Astrocyte (in vitro differentiated cells and primary cell): ENCODE results near the gene RABEP1. TPM values are rescaled to one million over a fixed set of nuclear protein-coding genes. Genes with fewer than 3 reads are reported as not detected.

Source experiments
- DNase-seq: peaks from one replicate; pipeline ENCODE4 v3.0.0-alpha.2; 2010; ENCODE audit warnings: low read depth
- FAIRE-seq: peaks from 2 replicates; lab custom pipeline; 2011; peaks lifted over from hg19 to GRCh38; lab: Jason Lieb, UNC
- H2AFZ ChIP-seq: 2 replicates; pipeline ENCODE4 v1.6.0; 2012; ENCODE audit warnings: low read depth, low read length, inconsistent platforms
- H3K27ac ChIP-seq: 2 replicates; pipeline ENCODE4 v1.5.1; 2011; ENCODE audit warnings: low read depth, low read length, inconsistent platforms
- H3K27me3 ChIP-seq: 2 replicates; pipeline ENCODE4 v1.6.0; 2011; ENCODE audit warnings: low read length, inconsistent platforms; ENCODE audit not compliant: insufficient read depth
- H3K36me3 ChIP-seq: 2 replicates; pipeline ENCODE4 v1.5.1; 2011; ENCODE audit warnings: low read length, inconsistent platforms; ENCODE audit not compliant: insufficient read depth
- H3K4me1 ChIP-seq: 2 replicates; pipeline ENCODE4 v1.5.1; 2011; ENCODE audit warnings: low read length, inconsistent platforms; ENCODE audit not compliant: insufficient read depth
- H3K4me2 ChIP-seq: 2 replicates; pipeline ENCODE4 v1.6.0; 2012; ENCODE audit warnings: low read length, inconsistent platforms
- H3K4me3 ChIP-seq: 2 replicates; pipeline ENCODE4 v1.5.1; 2011; ENCODE audit warnings: low read depth, mild to moderate bottlenecking, low read length, inconsistent platforms; ENCODE audit not compliant: insufficient read depth
- H3K79me2 ChIP-seq: 2 replicates; pipeline ENCODE4 v1.6.0; 2012; ENCODE audit warnings: mild to moderate bottlenecking, low read length, inconsistent platforms; ENCODE audit not compliant: insufficient read depth
- H3K9ac ChIP-seq: 2 replicates; pipeline ENCODE4 v1.6.0; 2012; ENCODE audit warnings: mild to moderate bottlenecking, low read length, inconsistent platforms
- H3K9me3 ChIP-seq: 2 replicates; pipeline ENCODE4 v1.5.1; 2012; ENCODE audit warnings: low read depth, mild to moderate bottlenecking, low read length, inconsistent platforms; ENCODE audit not compliant: insufficient read depth
- H4K20me1 ChIP-seq: 2 replicates; pipeline ENCODE4 v1.6.0; 2012; ENCODE audit warnings: low read length, inconsistent platforms; ENCODE audit not compliant: insufficient read depth
- H3K27ac Mint-ChIP-seq: one replicate; pipeline ENCODE4 v1.8.0; 2021; ENCODE audit warnings: mild to moderate bottlenecking, mixed read lengths; ENCODE audit not compliant: unreplicated experiment
- H3K27me3 Mint-ChIP-seq: one replicate; pipeline ENCODE4 v1.8.0; 2021; ENCODE audit warnings: low read depth, mixed read lengths; ENCODE audit not compliant: unreplicated experiment
- H3K36me3 Mint-ChIP-seq: one replicate; pipeline ENCODE4 v1.8.0; 2021; ENCODE audit warnings: low read depth, mixed read lengths; ENCODE audit not compliant: unreplicated experiment
- H3K4me1 Mint-ChIP-seq: one replicate; pipeline ENCODE4 v1.8.0; 2021; ENCODE audit warnings: low read depth, mixed read lengths; ENCODE audit not compliant: unreplicated experiment
- H3K4me3 Mint-ChIP-seq: one replicate; pipeline ENCODE4 v1.8.0; 2021; ENCODE audit warnings: mild to moderate bottlenecking, moderate library complexity, mixed read lengths; ENCODE audit not compliant: unreplicated experiment
- H3K9me3 Mint-ChIP-seq: one replicate; pipeline ENCODE4 v1.8.0; 2021; ENCODE audit warnings: mild to moderate bottlenecking, mixed read lengths; ENCODE audit not compliant: unreplicated experiment
- EZH2 ChIP-seq: IDR thresholded peaks from 2 replicates; pipeline ENCODE4 v1.6.1; 2012; ENCODE audit warnings: mild to moderate bottlenecking, low read length, inconsistent platforms; ENCODE audit not compliant: insufficient read depth
- total RNA-seq: library from RNA; stranded (reverse); gene quantifications from 2 replicates; pipeline ENCODE4 v1.2.1, GENCODE V29; 2021
- TF ChIP-seq, protein P1 (sequence below): IDR thresholded peaks from 2 replicates; pipeline ENCODE4 v1.5.1; 2011; ENCODE audit warnings: low read depth, mild to moderate bottlenecking, inconsistent platforms, low read length, moderate library complexity; ENCODE audit not compliant: insufficient read depth

The RABEP1 gene
- total RNA-seq, 1 donor from 2014 or later: 49.0 TPM

DNA sequence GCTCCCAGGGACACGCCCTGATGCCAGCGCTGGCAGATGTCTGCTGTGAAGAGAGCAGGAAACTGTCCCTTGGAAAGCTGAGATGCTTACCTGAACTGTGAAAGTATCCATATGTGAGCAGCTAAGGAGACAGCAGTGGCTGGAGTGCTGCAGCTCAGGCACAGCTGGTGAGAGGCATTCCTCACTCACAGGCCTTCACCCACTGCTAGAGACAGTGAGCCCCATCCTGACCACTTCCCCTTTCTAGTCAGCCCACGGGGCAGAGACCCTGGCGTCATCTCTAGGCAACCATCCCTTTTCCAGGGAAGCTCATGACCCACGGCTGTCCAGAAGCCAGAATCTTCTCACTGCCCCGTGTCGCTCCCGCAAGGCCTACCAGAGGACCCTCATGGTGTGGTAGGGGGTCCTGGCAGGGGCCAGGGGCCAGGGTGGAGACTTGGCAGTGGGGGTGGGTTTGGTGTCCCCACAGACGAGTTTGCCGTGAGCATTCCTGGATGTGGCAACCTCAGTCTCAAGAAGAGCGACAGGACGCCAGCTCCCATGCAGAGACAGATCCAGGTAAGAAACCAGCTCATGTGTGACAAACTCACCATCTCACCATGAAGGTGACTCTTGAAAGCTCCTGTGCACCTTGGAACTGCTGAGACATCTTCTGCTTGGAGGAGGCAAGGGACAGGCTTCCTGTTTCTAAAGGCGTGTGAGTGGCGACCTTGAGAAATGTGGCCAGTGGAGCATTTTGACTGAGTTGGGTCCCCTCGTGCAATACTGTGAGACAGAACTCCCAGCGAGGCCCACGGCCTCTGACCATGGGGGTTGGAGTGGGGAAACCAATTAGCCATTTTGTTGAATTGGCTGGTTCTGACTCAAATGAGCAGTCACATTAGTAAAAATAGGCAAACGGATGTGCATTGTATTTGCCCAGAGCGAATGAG lies 47.2 kb upstream of the RABEP1 start, which contains the start of gene SCIMP:
Gene SCIMP, minus strand, starts transcription at position 216 of the 932 bp plus-strand sequence. Its CDS starts 105 bp downstream, at position 111.
- Mint-ChIP-seq H3K27ac (peak within 1 kb of the TSS; percentile 34), H3K4me3 (no peak within 1 kb of the TSS), H3K27me3 (peaks cover 5% of the 10 kb centered on the region), H3K36me3 (peaks cover 9% of the 10 kb centered on the region), H3K4me1 (no peaks in the 10 kb centered on the region), H3K9me3 (peaks cover 2% of the 10 kb centered on the region)
- no peaks in the 10 kb centered on the region for H3K79me2 ChIP-seq
- no peaks in the 10 kb centered on the region for H3K27me3 ChIP-seq
- no peak for FAIRE-seq
- no peaks in the 10 kb centered on the region for H3K4me1 ChIP-seq
- H3K9ac ChIP-seq: no peak within 1 kb of the TSS
- no peak for DNase-seq
- H3K27ac ChIP-seq: no peak within 1 kb of the TSS
- TF ChIP-seq, protein P1, sequence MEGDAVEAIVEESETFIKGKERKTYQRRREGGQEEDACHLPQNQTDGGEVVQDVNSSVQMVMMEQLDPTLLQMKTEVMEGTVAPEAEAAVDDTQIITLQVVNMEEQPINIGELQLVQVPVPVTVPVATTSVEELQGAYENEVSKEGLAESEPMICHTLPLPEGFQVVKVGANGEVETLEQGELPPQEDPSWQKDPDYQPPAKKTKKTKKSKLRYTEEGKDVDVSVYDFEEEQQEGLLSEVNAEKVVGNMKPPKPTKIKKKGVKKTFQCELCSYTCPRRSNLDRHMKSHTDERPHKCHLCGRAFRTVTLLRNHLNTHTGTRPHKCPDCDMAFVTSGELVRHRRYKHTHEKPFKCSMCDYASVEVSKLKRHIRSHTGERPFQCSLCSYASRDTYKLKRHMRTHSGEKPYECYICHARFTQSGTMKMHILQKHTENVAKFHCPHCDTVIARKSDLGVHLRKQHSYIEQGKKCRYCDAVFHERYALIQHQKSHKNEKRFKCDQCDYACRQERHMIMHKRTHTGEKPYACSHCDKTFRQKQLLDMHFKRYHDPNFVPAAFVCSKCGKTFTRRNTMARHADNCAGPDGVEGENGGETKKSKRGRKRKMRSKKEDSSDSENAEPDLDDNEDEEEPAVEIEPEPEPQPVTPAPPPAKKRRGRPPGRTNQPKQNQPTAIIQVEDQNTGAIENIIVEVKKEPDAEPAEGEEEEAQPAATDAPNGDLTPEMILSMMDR: no peak
- no peak within 1 kb of the TSS for H2AFZ ChIP-seq
- H4K20me1 ChIP-seq: no peaks in the 10 kb centered on the region
- H3K4me3 ChIP-seq: no peak within 1 kb of the TSS
- H3K4me2 ChIP-seq: no peak within 1 kb of the TSS
- no peaks in the 10 kb centered on the region for H3K36me3 ChIP-seq
- H3K9me3 ChIP-seq: peaks cover 3% of the 10 kb centered on the region

DNA sequence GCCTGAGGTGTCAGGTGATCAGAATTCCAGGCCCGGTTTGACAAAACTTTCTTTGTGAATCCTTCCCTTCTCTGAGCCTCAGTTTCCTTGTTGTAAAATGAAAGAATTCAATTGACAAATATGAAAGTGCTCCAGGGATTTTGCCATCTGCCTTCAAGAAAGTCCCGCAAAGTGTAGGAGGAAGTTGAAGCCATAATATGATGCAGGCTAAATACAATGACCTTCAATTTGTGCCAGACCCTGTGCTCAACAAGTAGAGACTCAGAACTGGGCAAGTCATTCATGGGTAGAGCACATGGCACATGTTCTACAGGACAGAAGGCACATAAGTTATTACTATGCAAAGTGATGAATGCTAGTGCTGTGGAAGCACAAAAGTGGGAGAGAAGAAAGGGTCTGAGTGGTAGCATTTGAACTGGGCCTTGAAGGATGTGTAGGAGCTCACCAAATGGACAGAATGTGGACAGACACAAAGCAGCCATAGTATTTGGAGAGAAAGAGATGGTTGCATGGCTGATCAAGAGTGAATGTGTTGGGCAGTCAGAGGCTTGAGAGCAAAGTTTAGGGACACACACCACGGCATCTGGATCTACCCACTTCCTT lies 45.0 kb upstream of the RABEP1 start:
- Histone ChIP-seq H4K20me1 (no peaks in the 10 kb centered on the region), H3K36me3 (no peaks in the 10 kb centered on the region), H3K4me1 (no peaks in the 10 kb centered on the region), H3K9ac (no peak overlapping the region), H3K4me3 (no peak overlapping the region), H3K9me3 (peaks cover 3% of the 10 kb centered on the region), H3K4me2 (no peak overlapping the region), H3K27ac (no peak overlapping the region), H3K27me3 (no peaks in the 10 kb centered on the region), H3K79me2 (no peaks in the 10 kb centered on the region), H2AFZ (no peak overlapping the region)
- Mint-ChIP-seq H3K4me3 (no peak overlapping the region), H3K9me3 (peaks cover 2% of the 10 kb centered on the region), H3K4me1 (no peaks in the 10 kb centered on the region), H3K27ac (no peak overlapping the region), H3K36me3 (peaks cover 9% of the 10 kb centered on the region), H3K27me3 (peaks cover 6% of the 10 kb centered on the region)
- no peak for TF ChIP-seq EZH2
- TF ChIP-seq, protein P1: no peak
- DNase-seq: no peak
- no peak for FAIRE-seq
